Heart right ventricle (tissue), 16 donors: ENCODE results near the gene RNF157. TPM values are rescaled to one million over a fixed set of nuclear protein-coding genes. Genes with fewer than 3 reads are reported as not detected.

Experiments used
- ATAC-seq, 8 donors: fragments of 200-7000 bp; cut with Tn5 transposase; one replicate each; pipeline ENCODE4 v1.9.1; 2020; ENCODE audit warnings: mild to moderate bottlenecking in 8 of 8, moderate library complexity in 8 of 8, moderate number of reproducible peaks in 1 of 8
- DNase-seq, 2 donors: peaks; one replicate each; pipeline ENCODE4 v3.0.0-alpha.2; 2020
- H3K27ac ChIP-seq, 10 donors: fragments of 200-600 bp; sonication (generic) in 2 of 10; one replicate each; pipeline versions ENCODE4 v1.5.0 to v1.8.0; 2020 to 2022; ENCODE audit warnings: mild to moderate bottlenecking in 3 of 10
- H3K27me3 ChIP-seq, 7 donors: fragments of 200-600 bp; one replicate each; pipeline ENCODE4 v1.8.0; 2021 to 2022; ENCODE audit warnings: mild to moderate bottlenecking in 2 of 7
- H3K36me3 ChIP-seq, 9 donors: fragments of 200-600 bp; sonication (generic) in 1 of 9; one replicate each; pipeline versions ENCODE4 v1.5.0 to v1.8.0; 2020 to 2022; ENCODE audit warnings: mild to moderate bottlenecking in 2 of 9
- H3K4me1 ChIP-seq, 9 donors: fragments of 200-600 bp; sonication (generic) in 1 of 9; one replicate each; pipeline versions ENCODE4 v1.5.0 to v1.8.0; 2020 to 2022; ENCODE audit warnings: mild to moderate bottlenecking in 4 of 9
- H3K4me3 ChIP-seq, 10 donors: fragments of 200-600 bp; sonication (generic) in 2 of 10; one replicate each; pipeline versions ENCODE4 v1.5.0 to v1.8.0; 2020 to 2022; ENCODE audit warnings: mild to moderate bottlenecking in 7 of 10, moderate library complexity in 2 of 10
- H3K9me3 ChIP-seq, 11 donors: fragments of 200-600 bp in 10 of 11; sonication (generic) in 2 of 11; one replicate each; pipeline versions ENCODE4 v1.5.0 to v1.8.0; 2013 to 2022; ENCODE audit warnings: mild to moderate bottlenecking in 2 of 11, control low read depth in 1 of 11, moderate library complexity in 1 of 11
- CTCF ChIP-seq, 9 donors: fragments of 200-600 bp; sonication (generic) in 2 of 9; IDR thresholded peaks; one replicate each; pipeline versions ENCODE4 v1.5.0 to v1.8.0; 2021 to 2022; ENCODE audit warnings: antibody characterized with exemption in 9 of 9, mild to moderate bottlenecking in 5 of 9, moderate library complexity in 1 of 9
- WGBS, 2 donors: extraction: QIAGEN DNeasy Blood & Tissue Kit; methylation state at CpG; one replicate each; pipeline ENCODE4 v1.1.7; 2013; ENCODE audit warnings: inconsistent platforms in 1 of 2; 5-methylcytosine and 5-hydroxymethylcytosine counted together
- intact Hi-C, 10 donors: fragments of 100-400 bp; cut with DNase I; formaldehyde crosslinking; loops; one replicate each; pipeline versions ENCODE4 v1.11.1 to v1.14.2; 2022
- polyA plus RNA-seq, 2 donors: library from polyadenylated mRNA; stranded (reverse); fragments of 200-250 nt; gene quantifications; one replicate each; pipeline ENCODE4 v1.2.3, GENCODE V29; 2013
- total RNA-seq, 10 donors: library from RNA; stranded (reverse); fragmentation: NEBNext Ultra II Directional in 3 of 10; extraction: Animal tissue kit (Norgen Biotek cat#: 25700) in 3 of 10; gene quantifications; one replicate each; pipeline versions ENCODE4 v1.2.1 to v1.2.4, GENCODE V29; 2021 to 2023
- donor health status: Arrhythmogenic right ventricular cardiomyopathy.
- donor health status: ischemic (EF 13 %, LVEDD 7.1; RV severe dilation, severe dysfunction).
- donor health status: healthy with polysubstance abuse.
- donor health status: DM: no; HTN: yes; CAD: no.
- donor health status: DM: no; HTN: no; CAD: no.
- donor health status: ischemic (EF 25% LVEDD 6.9; RV normal size, moderate dysfunction).
- donor health status: ischemic (EF 25% LVEDD 5.7; RV mildly dilated, moderate dysfunction).
- donor health status: healthy.
- donor health status: DM: yes; HTN: yes; CAD: no.
- donor health status: Ischemic cardiomyopathy.
- donor health status: ischemic (EF 35%, LVEDD 5.7; RV mildly dilated, moderate dysfunction).
- donor health status: nonischemic (EF 11% LVEDD 7.7; RV severe dilation, severe dysfunction).
- donor health status: DM: yes; HTN: yes; CAD: no.
- donor health status: PGD.
- donor health status: ischemic (EF 29% LVEDD 5.4; RV normal size, mild dysfunction).
- donor health status: nonischemic (EF 23%, LVEDD 6.1; RV moderate dilation, normal function).

RNF157 gene
- total and polyA plus RNA-seq, 12 donors = 1.3 to 18.8 (median 3.4) TPM

- ATAC-seq = peak in 3 of 8 donors; percentile 5 to 51 (median 12)
- TF ChIP-seq CTCF (IDR thresholded peaks at IDR 0.05) = no peak
- intact Hi-C loops = loop anchor here in 2 of 10 donors (10.0 kb wide), 2 partner anchors 290 to 300 kb away; no protein-coding TSS in a partner anchor
- peaks cover 0 to 29% (median 14%) of the 10 kb centered on the region in 9 donors for H3K36me3 ChIP-seq
- H3K9me3 ChIP-seq = no peaks in the 10 kb centered on the region
- peak overlapping the region; percentile 53 to 93 (median 86) for H3K27ac ChIP-seq
- peaks cover 8 to 31% (median 21%) of the 10 kb centered on the region in 9 donors for H3K4me1 ChIP-seq
- 83 to 87% methylated on average over 28 to 29 of the region's 29 CpGs for WGBS, 2 donors
- no peak for DNase-seq
- no peaks in the 10 kb centered on the region for H3K27me3 ChIP-seq
- peak overlapping the region in 9 of 10 donors; percentile 52 to 93 (median 85) for H3K4me3 ChIP-seq
Measured at GRCh38 chr17:76104140-76104895, 136.0 kb downstream of the RNF157 start.

GRCh38 chr17:76103274-76104139 lies 136.8 kb downstream of the RNF157 start, which contains the start of gene EXOC7:
TSS of gene EXOC7 (minus strand) at chr17:76103787. CDS start at chr17:76103692, 95 bp downstream.
- DNase-seq = peak; percentile 92 to 93
- Histone ChIP-seq H3K4me1 (peaks cover 8 to 31% (median 21%) of the 10 kb centered on the region in 9 donors), H3K9me3 (no peaks in the 10 kb centered on the region), H3K4me3 (peak within 1 kb of the TSS; percentile 52 to 93 (median 83)), H3K27me3 (no peaks in the 10 kb centered on the region), H3K27ac (peak within 1 kb of the TSS; percentile 53 to 93 (median 86)), H3K36me3 (peaks cover 0 to 37% (median 14%) of the 10 kb centered on the region in 9 donors)
- TF ChIP-seq CTCF (IDR thresholded peaks at IDR 0.05) = peak in 2 of 9 donors; percentile 12 to 22
- WGBS, 2 donors = 3 to 4% methylated on average over 55 of the region's 55 CpGs
- peak; percentile 95 to 99 (median 99) for ATAC-seq
- intact Hi-C loops = loop anchor here in 2 of 10 donors (10.0 kb wide), 2 partner anchors 291 to 301 kb away; no protein-coding TSS in a partner anchor

- Histone ChIP-seq H3K4me1 (peaks cover 8 to 31% (median 21%) of the 10 kb centered on the region in 9 donors), H3K27me3 (no peaks in the 10 kb centered on the region), H3K27ac (peak overlapping the region; percentile 53 to 93 (median 86)), H3K4me3 (peak overlapping the region; percentile 52 to 93 (median 83)), H3K9me3 (no peaks in the 10 kb centered on the region), H3K36me3 (peaks cover 0 to 43% (median 14%) of the 10 kb centered on the region in 9 donors)
- WGBS, 2 donors = 0 to 2% methylated on average over 4 of the region's 4 CpGs
- no peak for TF ChIP-seq CTCF (IDR thresholded peaks at IDR 0.05)
- ATAC-seq = peak in 5 of 8 donors; percentile 4 to 9 (median 5)
- intact Hi-C loops = loop anchor here in 2 of 10 donors (10.0 kb wide), 2 partner anchors 292 to 302 kb away; no protein-coding TSS in a partner anchor
- no peak for DNase-seq
Measured at GRCh38 chr17:76102944-76103273, 137.4 kb downstream of the RNF157 start.
